Measurements from ENCODE around the gene ACOT12. TPM values are rescaled to one million over a fixed set of nuclear protein-coding genes. Genes with fewer than 3 reads are reported as not detected.
A peak's percentile ranks its signal among the peaks of the same experiment; 100 is the strongest.

The ACOT12 gene
- total and polyA plus RNA-seq, 2 of the 13 experiments (the other 11 are each of a cell fraction or from before 2014, with no cell fraction given): not detected

- TF ChIP-seq ZNF574 (CRISPR knock-in tag; IDR thresholded peaks at IDR 0.05) (peak; percentile 21; the same call in 1 of the 2 replicates), ZNF343 (CRISPR knock-in tag; IDR thresholded peaks at IDR 0.05) (no peak), HNRNPH1 (optimal IDR thresholded peaks at IDR 0.05; ENCODE audit: low read depth, low read length) (no peak), HNF4A (CRISPR knock-in tag; IDR thresholded peaks at IDR 0.05) (peak; percentile 97), MAF1 (CRISPR knock-in tag; IDR thresholded peaks at IDR 0.05; ENCODE audit: borderline replicate concordance) (no peak), SPEN (CRISPR knock-in tag; IDR thresholded peaks at IDR 0.05; ENCODE audit: low read depth) (peak; percentile 67; the same call in 1 of the 2 replicates), REST (IDR thresholded peaks at IDR 0.05; ENCODE audit: borderline replicate concordance in 1 of 2, low read depth in 1 of 2, low read length in 2 of 2) (peak in 1 of 2 experiments; percentile 62; a peak in 1 of 4 replicates), ZNF550 (CRISPR knock-in tag; IDR thresholded peaks at IDR 0.05; ENCODE audit: borderline replicate concordance) (no peak), BORCS8-MEF2B (CRISPR knock-in tag; IDR thresholded peaks at IDR 0.05) (no peak), LCORL (IDR thresholded peaks at IDR 0.05) (no peak), LCORL (CRISPR knock-in tag; IDR thresholded peaks at IDR 0.05) (peak; percentile 80; the same call in 1 of the 2 replicates), ZFYVE20 (CRISPR knock-in tag; IDR thresholded peaks at IDR 0.05; ENCODE audit: borderline replicate concordance, low read depth) (no peak), ZNF280B (CRISPR knock-in tag; IDR thresholded peaks at IDR 0.05; ENCODE audit: borderline replicate concordance) (no peak), ZNF432 (CRISPR knock-in tag; IDR thresholded peaks at IDR 0.05; ENCODE audit: borderline replicate concordance) (no peak), RFX1 (IDR thresholded peaks at IDR 0.05) (no peak), TBX2 (CRISPR knock-in tag; IDR thresholded peaks at IDR 0.05; ENCODE audit: borderline replicate concordance) (peak; percentile 75), PREB (CRISPR knock-in tag; IDR thresholded peaks at IDR 0.05) (no peak), ZNF354B (CRISPR knock-in tag; IDR thresholded peaks at IDR 0.05) (no peak)
These were observed 40.7 kb downstream of the ACOT12 start (continued) for GRCh38 chr5:81353189-81353588.
